ENCODE data around the gene IWS1.

IWS1 gene

GRCh38 chr2:127568128-127568527 lies 41.8 kb upstream of the IWS1 start:
- Histone ChIP-seq H3K27me3 (ENCODE audit: control insufficient read depth in 1 of 2, insufficient read depth in 2 of 2, low read length in 2 of 2) (peaks cover 0 to 4% of the 10 kb centered on the region in 2 donors), H3K4me1 (ENCODE audit: control insufficient read depth, insufficient read depth, low read length) (peaks cover 5% of the 10 kb centered on the region), H3K36me3 (ENCODE audit: control insufficient read depth in 2 of 2, insufficient read depth in 2 of 2, low read length in 2 of 2) (no peaks in the 10 kb centered on the region), H3K4me3 (ENCODE audit: low read length in 2 of 2) (no peak overlapping the region), H3K27ac (ENCODE audit: low read length) (no peak overlapping the region), H3K9me3 (ENCODE audit: control insufficient read depth in 2 of 2, low read length in 2 of 2) (no peaks in the 10 kb centered on the region), H3K9ac (ENCODE audit: low read length in 2 of 2) (no peak overlapping the region)

DNA sequence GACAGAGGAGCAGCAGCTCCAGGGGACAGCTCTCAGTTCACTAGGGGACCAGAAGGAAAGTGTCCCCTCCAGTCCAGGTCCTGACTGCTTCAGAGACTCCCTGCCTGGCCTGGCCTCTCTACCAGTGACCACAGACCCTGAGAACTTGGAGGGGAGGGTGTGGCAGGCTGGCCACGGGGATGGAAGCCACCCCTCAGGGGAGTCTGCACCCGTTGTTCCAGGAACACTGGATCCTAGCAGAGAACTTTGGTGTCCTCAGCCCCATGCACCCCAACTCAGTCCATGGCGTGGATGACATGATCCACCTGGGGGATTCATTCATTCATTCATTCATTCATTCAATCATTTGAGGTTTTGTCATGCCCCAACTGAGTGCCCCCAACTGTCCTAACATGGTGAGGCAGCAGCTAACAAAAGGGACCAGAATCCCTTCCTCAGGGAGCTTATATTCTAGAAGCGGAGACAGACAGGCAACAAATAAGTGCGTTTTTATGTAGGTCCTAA lies 41.1 kb upstream of the IWS1 start:
- Histone ChIP-seq H3K4me3 (ENCODE audit: low read length in 2 of 2) (no peak overlapping the region), H3K9ac (ENCODE audit: low read length in 2 of 2) (no peak overlapping the region), H3K27ac (ENCODE audit: low read length) (no peak overlapping the region), H3K36me3 (ENCODE audit: control insufficient read depth in 2 of 2, insufficient read depth in 2 of 2, low read length in 2 of 2) (no peaks in the 10 kb centered on the region), H3K9me3 (ENCODE audit: control insufficient read depth in 2 of 2, low read length in 2 of 2) (no peaks in the 10 kb centered on the region), H3K4me1 (ENCODE audit: control insufficient read depth, insufficient read depth, low read length) (peaks cover 5% of the 10 kb centered on the region), H3K27me3 (ENCODE audit: control insufficient read depth in 1 of 2, insufficient read depth in 2 of 2, low read length in 2 of 2) (peaks cover 0 to 4% of the 10 kb centered on the region in 2 donors)

DNA sequence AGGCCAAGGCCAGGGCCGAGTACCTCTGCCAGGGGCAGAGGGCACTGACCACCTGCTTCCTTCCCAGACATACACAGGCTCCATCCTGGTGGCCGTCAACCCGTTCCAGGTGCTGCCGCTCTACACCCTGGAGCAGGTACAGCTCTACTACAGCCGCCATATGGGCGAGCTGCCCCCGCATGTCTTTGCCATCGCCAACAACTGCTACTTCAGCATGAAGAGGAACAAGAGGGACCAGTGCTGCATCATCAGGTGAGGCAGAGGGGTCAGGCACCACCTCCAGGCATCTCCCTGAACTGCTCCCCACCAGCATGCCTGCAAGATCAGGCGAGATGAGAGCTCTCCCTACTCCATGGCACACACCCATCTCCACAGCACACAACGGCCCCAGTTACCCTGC lies 40.3 kb upstream of the IWS1 start:
- H3K4me3 ChIP-seq (ENCODE audit: low read length in 2 of 2) = no peak overlapping the region
- H3K27me3 ChIP-seq (ENCODE audit: control insufficient read depth in 1 of 2, insufficient read depth in 2 of 2, low read length in 2 of 2) = peaks cover 0 to 4% of the 10 kb centered on the region in 2 donors
- no peak overlapping the region for H3K9ac ChIP-seq (ENCODE audit: low read length in 2 of 2)
- H3K9me3 ChIP-seq (ENCODE audit: control insufficient read depth in 2 of 2, low read length in 2 of 2) = no peaks in the 10 kb centered on the region
- peaks cover 5% of the 10 kb centered on the region for H3K4me1 ChIP-seq (ENCODE audit: control insufficient read depth, insufficient read depth, low read length)
- H3K27ac ChIP-seq (ENCODE audit: low read length) = no peak overlapping the region
- no peaks in the 10 kb centered on the region for H3K36me3 ChIP-seq (ENCODE audit: control insufficient read depth in 2 of 2, insufficient read depth in 2 of 2, low read length in 2 of 2)

GRCh38 chr2:127566139-127566417 lies 39.8 kb upstream of the IWS1 start:
- Histone ChIP-seq H3K9ac (ENCODE audit: low read length in 2 of 2) (no peak overlapping the region), H3K4me3 (ENCODE audit: low read length in 2 of 2) (no peak overlapping the region), H3K4me1 (ENCODE audit: control insufficient read depth, insufficient read depth, low read length) (peaks cover 5% of the 10 kb centered on the region), H3K9me3 (ENCODE audit: control insufficient read depth in 2 of 2, low read length in 2 of 2) (no peaks in the 10 kb centered on the region), H3K36me3 (ENCODE audit: control insufficient read depth in 2 of 2, insufficient read depth in 2 of 2, low read length in 2 of 2) (no peaks in the 10 kb centered on the region), H3K27me3 (ENCODE audit: control insufficient read depth in 1 of 2, insufficient read depth in 2 of 2, low read length in 2 of 2) (peaks cover 0 to 4% of the 10 kb centered on the region in 2 donors), H3K27ac (ENCODE audit: low read length) (no peak overlapping the region)

DNA sequence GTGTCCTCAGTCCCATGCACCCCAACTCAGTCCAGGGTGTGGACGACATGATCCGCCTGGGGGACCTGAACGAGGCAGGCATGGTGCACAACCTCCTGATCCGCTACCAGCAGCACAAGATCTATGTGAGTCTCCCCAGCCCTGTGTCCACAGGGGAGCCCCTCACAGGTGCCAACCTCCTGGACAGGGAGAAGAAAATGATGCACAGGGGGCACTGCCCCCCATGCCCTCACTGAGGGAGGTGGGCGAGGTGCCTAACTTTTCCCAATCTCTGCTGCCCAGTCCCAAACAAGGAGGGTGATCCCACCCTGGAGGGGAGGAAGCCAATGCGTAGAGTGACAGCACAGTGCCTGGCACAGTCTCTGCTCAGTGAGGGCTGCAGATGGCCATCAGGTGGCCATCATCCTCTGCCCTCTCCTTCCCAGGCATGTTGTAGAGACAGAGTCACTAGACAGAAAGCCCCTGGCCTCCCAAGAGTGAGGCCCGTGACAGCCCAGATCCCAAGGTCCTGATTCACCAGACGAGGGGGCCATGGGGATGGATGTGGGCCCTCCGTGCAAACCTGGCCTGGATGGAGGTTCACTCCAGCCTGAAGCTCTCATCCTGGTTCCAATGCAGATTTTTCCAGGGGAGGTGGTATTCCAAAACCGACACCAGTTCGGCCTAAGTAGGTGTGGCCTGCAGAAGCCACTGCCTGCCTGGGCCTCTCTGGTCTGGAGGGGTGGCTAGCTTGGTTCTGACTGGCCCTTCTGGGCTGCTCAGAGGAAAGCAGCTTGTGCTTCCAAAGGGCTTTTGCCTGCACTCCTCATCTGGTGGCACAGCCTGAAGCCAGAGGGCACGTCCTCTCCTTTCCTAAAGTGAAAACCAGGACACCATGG lies 39.2 kb upstream of the IWS1 start:
- H3K4me3 ChIP-seq (ENCODE audit: low read length in 2 of 2) = no peak overlapping the region
- no peak overlapping the region for H3K27ac ChIP-seq (ENCODE audit: low read length)
- peaks cover 5% of the 10 kb centered on the region for H3K4me1 ChIP-seq (ENCODE audit: control insufficient read depth, insufficient read depth, low read length)
- H3K9ac ChIP-seq (ENCODE audit: low read length in 2 of 2) = no peak overlapping the region
- no peaks in the 10 kb centered on the region for H3K9me3 ChIP-seq (ENCODE audit: control insufficient read depth in 2 of 2, low read length in 2 of 2)
- no peaks in the 10 kb centered on the region for H3K36me3 ChIP-seq (ENCODE audit: control insufficient read depth in 2 of 2, insufficient read depth in 2 of 2, low read length in 2 of 2)
- H3K27me3 ChIP-seq (ENCODE audit: control insufficient read depth in 1 of 2, insufficient read depth in 2 of 2, low read length in 2 of 2) = peaks cover 0 to 4% of the 10 kb centered on the region in 2 donors

GRCh38 chr2:127564429-127565260 lies 38.4 kb upstream of the IWS1 start:
- Histone ChIP-seq H3K36me3 (ENCODE audit: control insufficient read depth in 2 of 2, insufficient read depth in 2 of 2, low read length in 2 of 2) (no peaks in the 10 kb centered on the region), H3K27me3 (ENCODE audit: control insufficient read depth in 1 of 2, insufficient read depth in 2 of 2, low read length in 2 of 2) (peaks cover 0 to 4% of the 10 kb centered on the region in 2 donors), H3K9ac (ENCODE audit: low read length in 2 of 2) (no peak overlapping the region), H3K27ac (ENCODE audit: low read length) (no peak overlapping the region), H3K9me3 (ENCODE audit: control insufficient read depth in 2 of 2, low read length in 2 of 2) (no peaks in the 10 kb centered on the region), H3K4me3 (ENCODE audit: low read length in 2 of 2) (no peak overlapping the region), H3K4me1 (ENCODE audit: control insufficient read depth, insufficient read depth, low read length) (peaks cover 5% of the 10 kb centered on the region)

GRCh38 chr2:127563458-127564428 lies 37.5 kb upstream of the IWS1 start:
- no peaks in the 10 kb centered on the region for H3K36me3 ChIP-seq (ENCODE audit: control insufficient read depth in 2 of 2, insufficient read depth in 2 of 2, low read length in 2 of 2)
- no peak overlapping the region for H3K4me3 ChIP-seq (ENCODE audit: low read length in 2 of 2)
- no peak overlapping the region for H3K27ac ChIP-seq (ENCODE audit: low read length)
- no peaks in the 10 kb centered on the region for H3K4me1 ChIP-seq (ENCODE audit: control insufficient read depth, insufficient read depth, low read length)
- H3K27me3 ChIP-seq (ENCODE audit: control insufficient read depth in 1 of 2, insufficient read depth in 2 of 2, low read length in 2 of 2) = peaks cover 0 to 4% of the 10 kb centered on the region in 2 donors
- no peak overlapping the region for H3K9ac ChIP-seq (ENCODE audit: low read length in 2 of 2)
- H3K9me3 ChIP-seq (ENCODE audit: control insufficient read depth in 2 of 2, low read length in 2 of 2) = no peaks in the 10 kb centered on the region

DNA sequence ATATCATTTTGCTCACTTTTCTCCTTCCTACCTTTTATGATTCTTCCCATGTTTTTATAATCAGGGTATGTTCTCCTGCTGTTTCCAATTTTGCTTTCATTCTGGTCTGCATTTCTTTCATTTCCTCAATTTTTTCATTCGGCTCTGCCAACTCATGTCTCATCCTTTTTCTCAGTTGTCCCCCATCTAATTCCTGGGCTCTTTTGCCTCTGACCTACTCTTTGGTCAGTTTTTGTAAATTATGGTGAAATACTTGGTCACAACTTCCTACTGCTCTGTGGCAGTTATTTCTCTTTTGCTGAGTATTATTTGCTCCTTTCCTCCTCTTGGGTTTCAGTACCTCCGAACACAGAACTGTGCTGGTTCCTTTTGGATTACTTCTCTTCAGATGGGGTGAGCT lies 36.6 kb upstream of the IWS1 start:
- Histone ChIP-seq H3K27me3 (ENCODE audit: control insufficient read depth in 1 of 2, insufficient read depth in 2 of 2, low read length in 2 of 2) (peaks cover 0 to 4% of the 10 kb centered on the region in 2 donors), H3K9me3 (ENCODE audit: control insufficient read depth in 2 of 2, low read length in 2 of 2) (no peaks in the 10 kb centered on the region), H3K9ac (ENCODE audit: low read length in 2 of 2) (no peak overlapping the region), H3K27ac (ENCODE audit: low read length) (no peak overlapping the region), H3K36me3 (ENCODE audit: control insufficient read depth in 2 of 2, insufficient read depth in 2 of 2, low read length in 2 of 2) (no peaks in the 10 kb centered on the region), H3K4me3 (ENCODE audit: low read length in 2 of 2) (no peak overlapping the region), H3K4me1 (ENCODE audit: control insufficient read depth, insufficient read depth, low read length) (no peaks in the 10 kb centered on the region)

DNA sequence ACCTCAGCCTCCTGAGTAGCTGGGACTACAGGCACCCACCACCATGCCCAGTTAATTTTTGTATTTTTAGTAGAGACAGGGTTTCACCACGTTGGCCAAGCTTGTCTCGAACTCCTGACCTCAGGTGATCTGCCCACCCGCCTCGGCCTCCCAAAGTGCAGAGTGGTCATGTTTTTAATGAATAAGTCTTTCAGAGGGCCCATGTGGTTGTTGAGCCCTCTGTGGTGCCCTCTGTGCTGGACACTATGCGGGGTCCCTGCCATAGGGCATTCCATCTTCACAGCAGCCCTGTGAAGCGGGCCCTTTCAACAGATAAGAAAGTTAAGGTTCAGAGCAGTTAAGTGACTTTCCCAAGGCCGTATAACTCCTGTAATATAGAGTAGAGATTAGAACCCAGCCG lies 35.1 kb upstream of the IWS1 start:
- Histone ChIP-seq H3K9me3 (ENCODE audit: control insufficient read depth in 2 of 2, low read length in 2 of 2) (no peaks in the 10 kb centered on the region), H3K27ac (ENCODE audit: low read length) (no peak overlapping the region), H3K36me3 (ENCODE audit: control insufficient read depth in 2 of 2, insufficient read depth in 2 of 2, low read length in 2 of 2) (no peaks in the 10 kb centered on the region), H3K4me1 (ENCODE audit: control insufficient read depth, insufficient read depth, low read length) (no peaks in the 10 kb centered on the region), H3K4me3 (ENCODE audit: low read length in 2 of 2) (no peak overlapping the region), H3K9ac (ENCODE audit: low read length in 2 of 2) (no peak overlapping the region), H3K27me3 (ENCODE audit: control insufficient read depth in 1 of 2, insufficient read depth in 2 of 2, low read length in 2 of 2) (peaks cover 0 to 4% of the 10 kb centered on the region in 2 donors)

- H3K27me3 ChIP-seq (ENCODE audit: control insufficient read depth in 1 of 2, insufficient read depth in 2 of 2, low read length in 2 of 2) = peaks cover 0 to 4% of the 10 kb centered on the region in 2 donors
- no peaks in the 10 kb centered on the region for H3K9me3 ChIP-seq (ENCODE audit: control insufficient read depth in 2 of 2, low read length in 2 of 2)
- no peak overlapping the region for H3K4me3 ChIP-seq (ENCODE audit: low read length in 2 of 2)
- no peak overlapping the region for H3K9ac ChIP-seq (ENCODE audit: low read length in 2 of 2)
- no peaks in the 10 kb centered on the region for H3K4me1 ChIP-seq (ENCODE audit: control insufficient read depth, insufficient read depth, low read length)
- H3K36me3 ChIP-seq (ENCODE audit: control insufficient read depth in 2 of 2, insufficient read depth in 2 of 2, low read length in 2 of 2) = no peaks in the 10 kb centered on the region
- no peak overlapping the region for H3K27ac ChIP-seq (ENCODE audit: low read length)
These were observed 34.6 kb upstream of the IWS1 start for GRCh38 chr2:127560931-127561280.
